HS-27A (cell line): ENCODE results near the gene MXD1.
"Not testable (repeated sequence)": the region's sequence is repeated elsewhere in the genome, so short reads cannot be mapped to it uniquely, and the experiment has no call there.

Experiments used
- DNase-seq: peaks from one replicate; pipeline ENCODE4 v3.0.0-alpha.2; 2012; ENCODE audit warnings: low read depth, missing footprints

Gene MXD1

GRCh38 chr2:69914950-69915945 lies at the start of gene MXD1:
Gene MXD1 (plus strand): TSS chr2:69915109. CDS start chr2:69915331, 222 bp downstream.
- no peak for DNase-seq

- DNase-seq, result no peak
Measured at GRCh38 chr2:69888451-69888850, 26.5 kb upstream of the MXD1 start.

GRCh38 chr2:69889302-69889701 lies 25.6 kb upstream of the MXD1 start:
- no peak for DNase-seq

- no peak for DNase-seq
Measured at GRCh38 chr2:69890881-69891280, 24.0 kb upstream of the MXD1 start.

- not testable (repeated sequence) for DNase-seq
Measured at GRCh38 chr2:69892838-69893424, 22.0 kb upstream of the MXD1 start.

GRCh38 chr2:69893684-69894551 lies 21.0 kb upstream of the MXD1 start, which contains the start of gene SNRNP27:
Gene SNRNP27 (plus strand): TSS chr2:69893956. CDS start chr2:69893985, 29 bp downstream.
- DNase-seq, result no peak

GRCh38 chr2:69894737-69895136 lies 20.2 kb upstream of the MXD1 start:
- not testable (repeated sequence) for DNase-seq

- no peak for DNase-seq
Measured at GRCh38 chr2:69902213-69902922, 12.5 kb upstream of the MXD1 start.

GRCh38 chr2:69907216-69907615 lies 7.7 kb upstream of the MXD1 start:
- no peak for DNase-seq

GRCh38 chr2:69911985-69912563 lies 2.8 kb upstream of the MXD1 start:
- DNase-seq, result no peak

GRCh38 chr2:69914164-69914949 lies 552 bp upstream of the MXD1 start:
- DNase-seq, result peak; percentile 97

- DNase-seq, result no peak
Measured at GRCh38 chr2:69916106-69916505, 1.2 kb downstream of the MXD1 start.

GRCh38 chr2:69917852-69918251 lies 2.9 kb downstream of the MXD1 start:
- DNase-seq, result no peak

GRCh38 chr2:69918401-69918800 lies 3.5 kb downstream of the MXD1 start:
- DNase-seq, result no peak

GRCh38 chr2:69923116-69923515 lies 8.2 kb downstream of the MXD1 start:
- no peak for DNase-seq

- DNase-seq, result no peak
Measured at GRCh38 chr2:69926849-69927515, 12.1 kb downstream of the MXD1 start.

- no peak for DNase-seq
Measured at GRCh38 chr2:69931832-69932595, 17.1 kb downstream of the MXD1 start.

- DNase-seq, result no peak
Measured at GRCh38 chr2:69932596-69932922, 17.6 kb downstream of the MXD1 start.

- DNase-seq, result no peak
Measured at GRCh38 chr2:69933254-69933828, 18.4 kb downstream of the MXD1 start.
